RPMI7951 (cell line): ENCODE results near the gene RCBTB1. TPM values are rescaled to one million over a fixed set of nuclear protein-coding genes. Genes with fewer than 3 reads are reported as not detected.
A peak's percentile ranks its signal among the peaks of the same experiment; 100 is the strongest.
"Not testable (repeated sequence)": the region's sequence is repeated elsewhere in the genome, so short reads cannot be mapped to it uniquely, and the experiment has no call there.

ENCODE experiments used
- DNase-seq: peaks from one replicate; pipeline ENCODE4 v3.0.0-alpha.2; 2012; ENCODE audit warnings: low read depth
- total RNA-seq: library from RNA; depleted of rRNA; stranded (reverse); fragments of >200 nt; shearing (Covaris generic); gene quantifications from 2 replicates; pipeline ENCODE4 v1.2.3, GENCODE V29; 2014; rRNA removed

Gene RCBTB1
- total RNA-seq, 1 experiment from 2014 or later: 8.9 TPM

- DNase-seq: no peak
Measured at GRCh38 chr13:49516467-49516866, 68.9 kb downstream of the RCBTB1 start.

- no peak for DNase-seq
Measured at GRCh38 chr13:49512578-49512977, 72.8 kb downstream of the RCBTB1 start.

- no peak for DNase-seq
Measured at GRCh38 chr13:49503951-49504350, 81.4 kb downstream of the RCBTB1 start.

- no peak for DNase-seq
Measured at GRCh38 chr13:49502954-49503353, 82.4 kb downstream of the RCBTB1 start.

- DNase-seq: peak; percentile 79
Measured at GRCh38 chr13:49499889-49500660, 85.3 kb downstream of the RCBTB1 start.

- DNase-seq: no peak
Measured at GRCh38 chr13:49498206-49498605, 87.2 kb downstream of the RCBTB1 start.

- no peak for DNase-seq
Measured at GRCh38 chr13:49497272-49497671, 88.1 kb downstream of the RCBTB1 start.

- not testable (repeated sequence) for DNase-seq
Measured at GRCh38 chr13:49496837-49497236, 88.5 kb downstream of the RCBTB1 start.

- DNase-seq: peak; percentile 84
Measured at GRCh38 chr13:49495783-49496762, 89.3 kb downstream of the RCBTB1 start, which contains the start of gene PHF11. Gene PHF11 (plus strand): TSS chr13:49495953. CDS start chr13:49496002, 49 bp downstream.

- peak; percentile 15 for DNase-seq
Measured at GRCh38 chr13:49494645-49495044, 90.7 kb downstream of the RCBTB1 start.

- DNase-seq: no peak
Measured at GRCh38 chr13:49488563-49488962, 96.8 kb downstream of the RCBTB1 start.

Other genes starting within 250 kb of the RCBTB1 start
- gene CAB39L, start 141.5 kb downstream of the RCBTB1 start, total RNA-seq: 8.3 and 12.6 TPM in 2 replicates
- 4.8 and 5.5 TPM in 2 replicates for gene SETDB2, start 141.3 kb downstream of the RCBTB1 start, total RNA-seq
- gene PHF11, start 89.6 kb downstream of the RCBTB1 start, total RNA-seq: 18.2 and 20.2 TPM in 2 replicates
- not detected in 2 replicates for gene ARL11, start 42.9 kb upstream of the RCBTB1 start, total RNA-seq
- gene EBPL, start 105.9 kb upstream of the RCBTB1 start, total RNA-seq: 52.3 and 70.0 TPM in 2 replicates
- 20.0 and 27.3 TPM in 2 replicates for gene KPNA3, start 207.1 kb upstream of the RCBTB1 start, total RNA-seq